Embryonic facial prominence (tissue), 1 donor: ENCODE results near the gene B3GNT5.
"Not testable (repeated sequence)": the region's sequence is repeated elsewhere in the genome, so short reads cannot be mapped to it uniquely, and the experiment has no call there.

Source experiments
- DNase-seq: peaks from one replicate; pipeline ENCODE4 v3.0.0-alpha.2; 2016; ENCODE audit errors: extremely low spot score

Gene B3GNT5

DNA sequence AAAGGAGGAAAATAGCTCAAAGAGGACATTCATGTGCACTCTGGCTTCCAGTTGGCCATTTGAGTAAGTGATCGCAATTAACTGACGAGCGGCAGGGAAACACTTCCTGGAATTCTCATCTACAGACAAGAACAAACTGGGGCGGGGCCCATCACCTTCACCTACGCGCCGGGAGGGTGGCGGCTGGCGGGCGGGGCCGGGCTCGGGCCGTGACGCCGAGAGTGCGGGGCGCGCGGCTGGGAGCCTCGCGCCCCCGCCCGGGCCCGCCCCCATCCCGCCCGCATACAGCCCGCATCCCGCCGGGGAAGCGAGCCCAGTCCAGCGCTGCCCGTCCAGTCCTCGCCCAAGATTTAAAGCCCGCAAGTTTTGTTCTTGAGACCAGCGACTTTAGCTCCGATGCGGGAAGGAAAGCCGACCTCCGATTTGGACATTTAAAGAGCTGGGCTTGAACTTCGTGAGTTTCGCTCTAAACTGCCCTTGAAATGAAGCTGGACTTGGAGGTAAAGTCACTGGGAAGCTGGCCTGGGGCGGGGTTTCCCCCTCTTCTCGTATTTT is at the start of gene B3GNT5:
Gene B3GNT5, plus strand, starts transcription at position 281 of the 555 bp plus-strand sequence. CDS start 16,546 bp downstream, outside the sequence.
- DNase-seq: no peak

DNA sequence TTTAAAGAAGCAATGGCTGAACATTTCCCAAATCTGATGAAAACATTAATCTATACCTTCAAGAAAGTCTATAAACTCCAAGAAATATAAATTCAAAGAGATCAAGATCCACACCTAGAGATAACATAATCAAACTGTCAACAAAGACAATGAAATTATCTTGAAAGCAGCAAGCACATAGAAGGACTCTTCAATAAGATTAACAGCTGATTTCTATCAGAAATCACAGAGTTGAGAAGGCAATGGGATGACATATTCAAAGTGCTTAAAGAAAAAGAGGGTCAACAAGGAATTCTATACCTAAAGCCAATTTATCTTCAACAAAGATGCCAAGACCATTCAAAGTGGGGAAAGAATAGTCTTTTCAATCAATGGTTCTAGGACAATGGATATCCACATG is 49.4 kb upstream of the B3GNT5 start:
- no peak for DNase-seq

GRCh38 chr3:183208260-183208659 is 44.8 kb upstream of the B3GNT5 start:
- DNase-seq: no peak

- no peak for DNase-seq
Measured at GRCh38 chr3:183208800-183209199, 44.3 kb upstream of the B3GNT5 start.

DNA sequence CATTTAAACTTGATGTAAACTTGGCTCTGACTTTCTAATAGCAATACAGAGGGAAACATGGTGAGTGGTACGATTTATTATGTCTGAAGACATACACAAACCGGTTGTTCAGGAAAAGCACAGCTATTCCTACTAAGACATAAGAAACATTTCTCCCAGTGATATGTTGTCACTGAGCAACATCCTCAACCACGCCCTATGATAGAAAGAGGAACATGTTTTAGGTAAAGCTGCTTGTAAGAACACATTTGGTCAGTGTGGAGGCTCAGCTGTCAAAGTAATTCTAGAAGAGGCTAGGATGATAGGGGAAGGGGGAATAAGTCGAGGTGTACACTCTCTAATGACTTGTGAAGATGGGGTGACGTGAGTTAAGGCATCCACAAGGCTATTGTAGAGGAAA is 42.7 kb upstream of the B3GNT5 start:
- no peak for DNase-seq

DNA sequence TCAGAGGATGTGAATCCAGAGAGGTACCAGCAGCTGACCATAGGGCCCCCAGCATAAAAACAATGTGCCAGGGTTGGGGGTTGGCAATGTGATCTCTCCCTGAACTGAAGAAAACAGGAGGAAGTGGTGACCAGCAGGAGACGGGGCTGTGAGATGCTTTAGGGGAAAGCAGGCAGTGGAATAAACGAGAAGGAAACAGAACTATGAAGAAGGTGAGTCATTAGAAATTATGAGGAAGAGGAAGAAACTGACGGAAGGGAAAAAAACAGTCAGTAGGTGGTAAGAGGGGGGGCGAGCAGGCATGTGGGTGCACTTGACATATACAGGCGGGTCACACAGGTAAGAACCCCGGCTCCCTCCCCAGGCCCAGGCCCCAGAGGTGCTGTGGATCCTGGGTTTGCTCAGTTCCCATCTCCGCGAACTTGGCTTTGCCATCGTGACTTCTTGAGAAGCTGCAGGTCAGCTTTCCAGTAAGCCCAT is 42.2 kb upstream of the B3GNT5 start:
- no peak for DNase-seq

GRCh38 chr3:183211352-183211751 is 41.7 kb upstream of the B3GNT5 start:
- DNase-seq: no peak

DNA sequence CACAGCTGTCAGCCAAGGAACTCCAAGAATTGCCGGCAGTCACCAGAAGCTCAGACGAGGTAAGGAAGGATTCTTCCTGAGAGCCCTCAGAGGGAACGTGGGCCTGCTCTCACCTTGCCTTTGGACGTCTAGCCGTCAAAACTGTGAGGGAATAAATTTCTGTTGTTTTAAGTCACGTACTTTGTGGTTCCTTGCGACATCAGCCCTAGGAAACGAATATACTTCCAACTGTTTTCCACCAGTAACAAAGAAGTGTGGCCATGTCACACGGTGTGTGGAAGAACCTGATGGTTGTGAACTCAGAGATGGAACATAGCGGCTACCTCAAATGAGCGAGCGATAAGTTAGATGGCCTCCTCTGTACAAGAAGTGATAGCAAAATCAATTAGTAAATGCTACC is 41.0 kb upstream of the B3GNT5 start:
- DNase-seq: no peak

- no peak for DNase-seq
Measured at GRCh38 chr3:183212565-183212964, 40.5 kb upstream of the B3GNT5 start.

DNA sequence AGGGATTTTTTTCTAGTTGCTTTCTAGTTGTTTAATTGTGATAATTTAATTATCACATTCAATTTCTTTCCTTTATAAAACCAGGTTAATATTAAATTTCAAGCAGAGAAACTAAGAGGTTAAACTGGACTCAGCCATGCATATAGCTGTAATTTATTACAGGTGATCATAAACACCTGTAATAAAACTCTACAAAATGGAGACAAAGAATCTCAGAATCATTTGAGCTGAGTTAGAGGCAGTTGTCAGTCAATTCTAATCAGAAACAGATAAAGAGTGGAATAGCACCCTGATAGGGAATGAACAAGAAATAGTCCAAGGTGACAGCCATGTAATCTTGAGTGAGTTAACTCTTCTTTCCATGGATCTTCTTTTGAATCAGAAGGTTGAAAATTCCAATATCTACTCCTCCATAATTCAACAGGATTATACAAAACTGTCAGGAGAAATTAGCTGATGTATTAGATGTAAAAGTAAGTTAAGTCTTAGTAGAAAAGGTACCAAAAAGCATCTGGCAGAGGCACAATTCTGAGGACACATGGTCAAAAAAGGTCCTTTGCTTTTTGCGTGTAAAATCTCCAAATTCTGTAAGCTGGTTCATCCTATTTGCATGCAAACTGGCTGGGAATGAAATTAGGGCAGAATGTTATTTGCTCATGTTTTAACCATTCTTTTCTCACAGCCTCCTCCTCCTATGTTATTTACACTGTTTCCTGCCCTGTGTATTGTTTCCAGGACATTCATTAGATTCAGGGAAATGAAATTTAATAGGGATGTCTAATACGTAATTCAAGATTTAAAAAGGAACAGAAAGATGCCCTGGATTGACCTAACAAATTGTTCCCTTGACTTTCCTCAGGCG is 39.4 kb upstream of the B3GNT5 start:
- no peak for DNase-seq

- no peak for DNase-seq
Measured at GRCh38 chr3:183214277-183214612, 38.8 kb upstream of the B3GNT5 start.

DNA sequence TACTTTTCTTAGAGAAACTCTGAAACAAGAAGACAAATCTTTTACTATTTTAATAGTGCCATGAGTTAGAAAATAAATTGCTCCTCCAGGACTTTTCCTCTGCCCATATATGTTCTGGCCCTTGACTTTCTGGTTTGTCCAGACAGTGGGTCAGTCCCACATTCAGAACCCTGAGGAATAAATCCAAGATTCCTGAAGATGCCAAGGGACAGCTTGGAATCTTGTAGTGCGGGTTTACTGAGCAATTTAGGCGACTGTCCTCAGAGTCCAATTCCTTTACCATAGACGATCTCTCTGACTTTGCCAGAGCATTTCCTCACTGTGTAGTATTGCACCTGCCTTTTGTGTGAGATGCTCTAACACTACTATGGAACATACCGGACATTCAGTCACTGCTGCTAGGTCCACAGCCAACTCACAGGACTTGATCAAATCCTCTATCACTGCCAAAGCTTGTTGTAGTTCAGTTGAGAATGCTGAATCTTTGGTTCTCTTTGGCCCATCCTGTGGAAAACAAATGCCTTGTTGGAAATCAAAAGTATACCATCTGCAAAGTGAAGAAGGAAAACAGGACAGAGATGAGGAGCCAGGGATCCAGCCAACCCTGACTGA is 37.4 kb upstream of the B3GNT5 start:
- DNase-seq: no peak

DNA sequence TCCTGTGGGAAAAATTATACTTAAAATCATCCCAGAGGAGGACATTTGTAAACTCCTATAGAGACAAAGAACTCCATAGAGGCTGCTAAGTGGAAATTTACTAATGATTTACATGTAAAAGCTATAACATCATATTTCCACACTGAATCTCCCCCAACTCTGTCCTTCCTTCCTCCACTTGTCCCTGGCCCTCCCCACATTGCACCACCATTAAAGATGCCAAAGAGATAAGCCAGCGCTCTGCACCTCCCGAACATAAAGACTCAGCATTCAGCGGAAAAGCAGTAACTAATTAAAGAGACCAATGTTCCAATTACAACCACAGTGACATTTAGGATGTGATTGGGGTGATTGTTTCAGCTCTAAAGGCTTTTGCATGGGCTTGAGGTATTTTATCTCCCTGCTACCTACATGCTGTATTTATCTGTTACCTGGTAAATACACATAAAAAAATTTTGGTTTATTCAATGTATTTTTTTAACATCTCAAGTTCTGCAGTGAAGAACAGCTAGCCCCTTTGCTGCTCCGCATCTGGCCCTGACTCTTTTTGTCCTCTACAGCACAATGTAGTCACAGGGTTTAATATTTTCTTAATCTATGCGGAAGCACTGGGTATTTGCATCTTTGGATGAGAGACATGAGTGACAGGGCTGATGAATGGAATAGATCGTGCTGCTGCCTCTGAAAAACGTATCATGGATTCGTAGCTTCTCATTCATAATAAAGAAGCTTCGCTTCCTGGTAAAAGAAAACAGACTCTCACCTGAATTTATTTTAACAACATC is 35.3 kb upstream of the B3GNT5 start:
- DNase-seq: no peak

DNA sequence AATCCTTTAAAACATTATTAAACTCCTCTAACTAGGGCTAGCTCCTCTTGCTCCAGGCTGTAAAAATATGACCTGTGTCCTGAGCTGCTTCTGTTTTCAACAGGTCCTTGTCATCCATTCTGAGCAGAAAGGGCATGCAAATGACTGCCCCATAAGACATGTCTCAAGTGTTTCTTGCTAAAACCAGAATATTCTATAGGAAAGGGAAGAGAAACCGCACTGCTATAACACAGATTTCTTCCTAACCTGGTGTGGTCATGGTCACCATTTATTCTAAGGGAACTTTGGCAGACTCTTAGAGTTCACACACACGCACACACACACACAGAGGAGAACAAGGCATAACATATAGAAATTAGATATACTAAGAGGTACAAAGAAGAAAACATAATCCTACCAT is 34.2 kb upstream of the B3GNT5 start:
- DNase-seq: no peak

DNA sequence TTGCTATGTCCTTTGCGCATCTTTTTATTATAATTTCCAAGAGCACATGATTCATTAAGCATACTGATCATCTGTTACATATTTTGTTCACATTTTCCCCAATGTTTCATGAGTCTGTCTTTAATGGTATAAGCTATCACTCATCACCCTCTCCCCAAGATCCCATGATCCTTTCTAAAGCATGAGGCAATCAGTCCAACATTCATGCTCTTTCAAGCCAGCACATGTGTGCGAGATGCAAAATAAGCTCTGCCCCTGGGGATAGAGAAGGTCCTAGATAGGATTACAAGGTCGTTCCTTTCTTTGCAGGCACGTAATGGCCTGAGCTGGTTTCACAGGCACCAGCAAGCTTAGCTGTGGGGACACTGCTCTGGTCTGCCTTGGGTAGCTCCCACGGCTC is 32.2 kb upstream of the B3GNT5 start:
- DNase-seq: no peak

GRCh38 chr3:183222631-183223235 is 30.3 kb upstream of the B3GNT5 start:
- no peak for DNase-seq

DNA sequence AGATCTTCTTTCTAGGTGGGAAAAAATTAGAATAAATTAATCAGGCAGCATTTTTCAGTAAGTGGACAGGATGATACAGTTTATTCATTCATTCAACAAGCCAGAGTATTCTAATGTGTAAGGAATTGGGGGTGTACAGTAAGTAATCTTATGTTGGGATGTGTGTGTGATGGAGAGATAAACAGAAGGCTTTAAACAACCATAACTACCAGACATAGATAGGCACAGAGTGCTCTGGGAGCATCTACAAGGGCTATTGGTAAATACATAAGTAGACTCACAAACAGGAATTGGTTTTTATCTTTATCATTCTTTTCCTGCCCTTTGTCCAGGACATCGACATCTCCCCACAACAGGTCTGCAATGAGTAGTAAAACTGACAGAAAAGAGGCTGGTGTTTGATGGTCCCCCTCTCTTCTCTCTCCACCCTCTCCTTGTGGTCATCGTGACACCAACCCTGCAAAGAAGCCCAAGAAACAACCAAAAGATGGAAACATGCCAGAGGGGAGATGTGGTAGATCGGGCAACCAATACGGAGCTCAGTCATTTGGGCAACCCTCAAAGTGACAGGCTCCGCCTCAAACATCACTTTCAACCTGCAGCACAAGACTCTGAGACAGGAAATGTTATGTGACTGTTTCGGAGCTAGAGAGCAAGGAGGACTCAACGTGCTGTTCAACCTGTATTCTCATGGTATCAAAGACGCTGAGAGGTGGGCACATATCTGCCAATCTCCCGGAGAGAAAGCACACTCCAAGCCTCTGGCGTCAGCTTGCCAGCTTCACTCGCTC is 28.7 kb upstream of the B3GNT5 start:
- DNase-seq: no peak

DNA sequence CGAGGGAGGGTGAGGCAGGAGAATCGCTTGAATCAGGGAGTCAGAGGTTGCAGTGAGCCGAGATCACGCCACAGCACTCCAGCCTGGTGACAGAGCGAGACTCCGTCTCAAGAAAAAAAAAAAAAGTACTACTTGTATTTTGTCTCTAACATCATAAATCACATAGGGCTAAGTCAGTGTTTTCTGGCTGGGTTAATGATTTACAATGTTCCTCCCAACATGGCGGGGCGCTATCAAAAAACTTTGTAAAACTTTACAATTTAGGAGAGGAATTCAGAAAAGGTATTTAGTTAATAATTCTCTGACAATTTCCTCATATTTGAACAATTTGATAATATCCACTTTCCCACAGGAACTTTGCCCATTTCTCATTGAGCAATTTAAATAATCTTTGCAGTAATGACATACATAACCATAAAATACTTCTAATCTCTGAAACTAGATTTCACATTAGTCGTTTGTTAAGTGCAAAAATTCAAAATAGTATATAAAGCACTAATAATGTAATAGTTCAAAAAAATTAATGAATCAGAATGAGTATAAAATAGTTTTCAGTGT is 26.6 kb upstream of the B3GNT5 start:
- DNase-seq: no peak

GRCh38 chr3:183227586-183227985 is 25.5 kb upstream of the B3GNT5 start:
- no peak for DNase-seq

DNA sequence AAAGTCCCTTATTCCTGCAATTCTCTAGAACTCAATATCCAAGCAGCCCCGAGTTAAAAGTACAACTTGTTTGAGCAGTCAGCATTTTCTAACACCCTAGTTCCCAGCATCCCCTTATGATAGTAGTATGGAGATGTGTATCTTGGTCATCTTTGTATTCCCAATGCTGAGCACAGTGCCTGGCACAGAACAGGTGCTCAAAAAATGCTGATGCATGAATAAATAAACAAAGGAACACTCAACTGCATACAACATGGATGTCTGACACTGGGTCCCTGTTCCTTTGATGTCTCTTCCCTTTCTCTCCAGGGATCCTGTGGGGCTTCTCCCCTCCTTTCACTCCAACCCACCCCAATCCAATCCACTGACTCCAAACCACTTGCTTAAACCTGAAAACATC is 23.9 kb upstream of the B3GNT5 start:
- DNase-seq: no peak

GRCh38 chr3:183230251-183230650 is 22.8 kb upstream of the B3GNT5 start:
- not testable (repeated sequence) for DNase-seq
